K562 (cell line): ENCODE measurements around the gene RAB13. TPM values are rescaled to one million over a fixed set of nuclear protein-coding genes. Genes with fewer than 3 reads are reported as not detected.

ENCODE experiments used
- ATF4 ChIP-seq: fragments of 450-650 bp; formaldehyde crosslinking; IDR thresholded peaks from 2 replicates; pipeline ENCODE4 v1.4.0; 2022; ENCODE audit warnings: mild to moderate bottlenecking, moderate library complexity
- CXXC5 ChIP-seq: fragments of 250-450 bp; sonication (Bioruptor Pico); IDR thresholded peaks from 2 replicates; pipeline ENCODE4 v1.8.0; 2022; ENCODE audit warnings: inconsistent platforms, mild to moderate bottlenecking, moderate library complexity
- FOXA1 ChIP-seq: fragments of 450-650 bp; IDR thresholded peaks from 2 replicates; pipeline ENCODE4 v1.6.1; 2016; ENCODE audit warnings: mild to moderate bottlenecking, borderline replicate concordance
- HCFC1 ChIP-seq: IDR thresholded peaks from 2 replicates; pipeline ENCODE4 v1.6.1; 2012; ENCODE audit warnings: low read depth, low read length, improper control_type of control experiment
- KLF1 ChIP-seq: fragments of 450-650 bp; IDR thresholded peaks from 2 replicates; pipeline ENCODE4 v1.6.1; 2016; ENCODE audit warnings: missing genetic modification characterization, missing compliant biosample characterization
- MTA3 ChIP-seq: fragments of 450-650 bp; formaldehyde crosslinking; IDR thresholded peaks from 2 replicates; pipeline ENCODE4 v1.6.1; 2017; ENCODE audit warnings: mild to moderate bottlenecking, borderline replicate concordance
- NR2C2 ChIP-seq, 2 experiments: fragments of 200-800 bp in 1 of 2; sonication (Bioruptor generic) in 1 of 2; sonication (generic) in 1 of 2; formaldehyde crosslinking in 1 of 2; IDR thresholded peaks; 2 replicates each; pipeline versions ENCODE4 v1.6.1 to v1.8.0; 2016 to 2022; ENCODE audit warnings: mild to moderate bottlenecking in 1 of 2, missing compliant biosample characterization in 1 of 2, missing genetic modification characterization in 1 of 2, missing genetic modification reagents in 1 of 2
- RBFOX2 ChIP-seq: fragments of 200-400 bp; formaldehyde crosslinking; IDR thresholded peaks from 2 replicates; pipeline ENCODE4 v1.6.1; 2017; ENCODE audit warnings: low read depth, mild to moderate bottlenecking, low read length, moderate library complexity
- RUNX1 ChIP-seq: sonication (generic); IDR thresholded peaks from 2 replicates; pipeline ENCODE4 v1.6.1; 2016; ENCODE audit warnings: antibody characterized with exemption, low read depth
- SP1 ChIP-seq: sonication (generic); formaldehyde crosslinking; IDR thresholded peaks from 2 replicates; pipeline ENCODE4 v1.8.1; 2022; ENCODE audit warnings: mild to moderate bottlenecking, missing genetic modification reagents
- TAF1 ChIP-seq: IDR thresholded peaks from 2 replicates; pipeline ENCODE4 v1.6.1; 2011; ENCODE audit warnings: mild to moderate bottlenecking, low read length, moderate library complexity; ENCODE audit not compliant: insufficient read depth, control insufficient read depth, severe bottlenecking; ENCODE audit errors: extremely low read depth
- ZNF23 ChIP-seq: fragments of 250-450 bp; sonication (Bioruptor Pico); IDR thresholded peaks from 2 replicates; pipeline ENCODE4 v1.4.0; 2020; ENCODE audit warnings: mild to moderate bottlenecking
- polyA plus RNA-seq, 8 experiments: library from polyadenylated mRNA; depleted of rRNA in 4 of 8; stranded (reverse) in 5 of 8; unstranded in 3 of 8; fragments of >200 nt; fragmentation: Nextera tagmentation in 2 of 8; fragmentation: Illumina TruSeq in 1 of 8; extraction: Ambion mirVana in 2 of 8; extraction: Trizol in 1 of 8; gene quantifications; 2 replicates each; pipeline versions ENCODE4 v1.2.1 to v1.2.3, GENCODE V29; 2011 to 2014; ENCODE audit warnings: inconsistent platforms in 1 of 8, missing spikeins in 1 of 8
- total RNA-seq, 7 experiments: library from RNA; depleted of rRNA in 6 of 7; stranded (reverse); fragments of >200 nt in 6 of 7; fragmentation: Illumina TruSeq in 2 of 7; extraction: Trizol in 2 of 7; gene quantifications; 2 replicates each; pipeline versions ENCODE4 v1.2.1 to v1.2.3, GENCODE V29; 2011 to 2021; ENCODE audit warnings: low replicate concordance in 1 of 7
- TF ChIP-seq, protein P1 (sequence below): sonication (generic); formaldehyde crosslinking; IDR thresholded peaks from 2 replicates; pipeline ENCODE4 v1.8.0; 2022; ENCODE audit warnings: mild to moderate bottlenecking, missing genetic modification reagents
- TF ChIP-seq, protein P2 (sequence below): sonication (generic); formaldehyde crosslinking; IDR thresholded peaks from 2 replicates; pipeline ENCODE4 v1.9.0; 2022; ENCODE audit warnings: mild to moderate bottlenecking, missing genetic modification reagents
- TF ChIP-seq, protein P3 (sequence below), 2 experiments: fragments of 450-650 bp; IDR thresholded peaks; 2 replicates each; pipeline ENCODE4 v1.6.1; 2018; ENCODE audit warnings: mild to moderate bottlenecking in 2 of 2, low read depth in 1 of 2; ENCODE audit not compliant: partially characterized antibody in 2 of 2
- TF ChIP-seq, protein P4 (sequence below): fragments of 150-350 bp; conservative IDR thresholded peaks from 2 replicates; pipeline ENCODE4 v1.6.1; 2014; ENCODE audit warnings: low read length

Gene RAB13
- total and polyA plus RNA-seq, 9 of the 15 experiments (the other 6 are each of a cell fraction or from before 2014, with no cell fraction given), result 22.3 to 100 (median 39.8) TPM

- TF ChIP-seq, protein P1, sequence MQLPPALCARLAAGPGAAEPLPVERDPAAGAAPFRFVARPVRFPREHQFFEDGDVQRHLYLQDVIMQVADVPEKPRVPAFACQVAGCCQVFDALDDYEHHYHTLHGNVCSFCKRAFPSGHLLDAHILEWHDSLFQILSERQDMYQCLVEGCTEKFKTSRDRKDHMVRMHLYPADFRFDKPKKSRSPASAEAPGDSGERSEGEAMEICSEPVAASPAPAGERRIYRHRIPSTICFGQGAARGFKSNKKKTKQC, result peak; percentile 16; the same call in 1 of the 2 replicates
- TF ChIP-seq HCFC1 (peak; percentile 93), CXXC5 (CRISPR knock-in tag) (peak; percentile 69), KLF1 (tag) (peak; percentile 48; the same call in 1 of the 2 replicates), NR2C2 (CRISPR knock-in tag; IDR thresholded peaks at IDR 0.05) (no peak; the same call in 1 of the 2 replicates), NR2C2 (tag; IDR thresholded peaks at IDR 0.05) (peak; percentile 69; the same call in 1 of the 2 replicates), RUNX1 (no peak), MTA3 (peak; percentile 38; the same call in 1 of the 2 replicates), SP1 (CRISPR knock-in tag) (peak; percentile 38; the same call in 1 of the 2 replicates), ZNF23 (CRISPR knock-in tag) (no peak), RBFOX2 (peak; percentile 95), TAF1 (peak; percentile 77), FOXA1 (no peak), ATF4 (peak; percentile 24; the same call in 1 of the 2 replicates)
- TF ChIP-seq, protein P2, sequence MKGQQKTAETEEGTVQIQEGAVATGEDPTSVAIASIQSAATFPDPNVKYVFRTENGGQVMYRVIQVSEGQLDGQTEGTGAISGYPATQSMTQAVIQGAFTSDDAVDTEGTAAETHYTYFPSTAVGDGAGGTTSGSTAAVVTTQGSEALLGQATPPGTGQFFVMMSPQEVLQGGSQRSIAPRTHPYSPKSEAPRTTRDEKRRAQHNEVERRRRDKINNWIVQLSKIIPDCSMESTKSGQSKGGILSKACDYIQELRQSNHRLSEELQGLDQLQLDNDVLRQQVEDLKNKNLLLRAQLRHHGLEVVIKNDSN (CRISPR knock-in tag), result no peak; the same call in 1 of the 2 replicates
- TF ChIP-seq, protein P3, sequence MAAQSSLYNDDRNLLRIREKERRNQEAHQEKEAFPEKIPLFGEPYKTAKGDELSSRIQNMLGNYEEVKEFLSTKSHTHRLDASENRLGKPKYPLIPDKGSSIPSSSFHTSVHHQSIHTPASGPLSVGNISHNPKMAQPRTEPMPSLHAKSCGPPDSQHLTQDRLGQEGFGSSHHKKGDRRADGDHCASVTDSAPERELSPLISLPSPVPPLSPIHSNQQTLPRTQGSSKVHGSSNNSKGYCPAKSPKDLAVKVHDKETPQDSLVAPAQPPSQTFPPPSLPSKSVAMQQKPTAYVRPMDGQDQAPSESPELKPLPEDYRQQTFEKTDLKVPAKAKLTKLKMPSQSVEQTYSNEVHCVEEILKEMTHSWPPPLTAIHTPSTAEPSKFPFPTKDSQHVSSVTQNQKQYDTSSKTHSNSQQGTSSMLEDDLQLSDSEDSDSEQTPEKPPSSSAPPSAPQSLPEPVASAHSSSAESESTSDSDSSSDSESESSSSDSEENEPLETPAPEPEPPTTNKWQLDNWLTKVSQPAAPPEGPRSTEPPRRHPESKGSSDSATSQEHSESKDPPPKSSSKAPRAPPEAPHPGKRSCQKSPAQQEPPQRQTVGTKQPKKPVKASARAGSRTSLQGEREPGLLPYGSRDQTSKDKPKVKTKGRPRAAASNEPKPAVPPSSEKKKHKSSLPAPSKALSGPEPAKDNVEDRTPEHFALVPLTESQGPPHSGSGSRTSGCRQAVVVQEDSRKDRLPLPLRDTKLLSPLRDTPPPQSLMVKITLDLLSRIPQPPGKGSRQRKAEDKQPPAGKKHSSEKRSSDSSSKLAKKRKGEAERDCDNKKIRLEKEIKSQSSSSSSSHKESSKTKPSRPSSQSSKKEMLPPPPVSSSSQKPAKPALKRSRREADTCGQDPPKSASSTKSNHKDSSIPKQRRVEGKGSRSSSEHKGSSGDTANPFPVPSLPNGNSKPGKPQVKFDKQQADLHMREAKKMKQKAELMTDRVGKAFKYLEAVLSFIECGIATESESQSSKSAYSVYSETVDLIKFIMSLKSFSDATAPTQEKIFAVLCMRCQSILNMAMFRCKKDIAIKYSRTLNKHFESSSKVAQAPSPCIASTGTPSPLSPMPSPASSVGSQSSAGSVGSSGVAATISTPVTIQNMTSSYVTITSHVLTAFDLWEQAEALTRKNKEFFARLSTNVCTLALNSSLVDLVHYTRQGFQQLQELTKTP (IDR thresholded peaks at IDR 0.05; ENCODE audit: low read depth in 1 of 2, partially characterized antibody in 2 of 2), result peak in 1 of 2 experiments; percentile 94
- TF ChIP-seq, protein P4, sequence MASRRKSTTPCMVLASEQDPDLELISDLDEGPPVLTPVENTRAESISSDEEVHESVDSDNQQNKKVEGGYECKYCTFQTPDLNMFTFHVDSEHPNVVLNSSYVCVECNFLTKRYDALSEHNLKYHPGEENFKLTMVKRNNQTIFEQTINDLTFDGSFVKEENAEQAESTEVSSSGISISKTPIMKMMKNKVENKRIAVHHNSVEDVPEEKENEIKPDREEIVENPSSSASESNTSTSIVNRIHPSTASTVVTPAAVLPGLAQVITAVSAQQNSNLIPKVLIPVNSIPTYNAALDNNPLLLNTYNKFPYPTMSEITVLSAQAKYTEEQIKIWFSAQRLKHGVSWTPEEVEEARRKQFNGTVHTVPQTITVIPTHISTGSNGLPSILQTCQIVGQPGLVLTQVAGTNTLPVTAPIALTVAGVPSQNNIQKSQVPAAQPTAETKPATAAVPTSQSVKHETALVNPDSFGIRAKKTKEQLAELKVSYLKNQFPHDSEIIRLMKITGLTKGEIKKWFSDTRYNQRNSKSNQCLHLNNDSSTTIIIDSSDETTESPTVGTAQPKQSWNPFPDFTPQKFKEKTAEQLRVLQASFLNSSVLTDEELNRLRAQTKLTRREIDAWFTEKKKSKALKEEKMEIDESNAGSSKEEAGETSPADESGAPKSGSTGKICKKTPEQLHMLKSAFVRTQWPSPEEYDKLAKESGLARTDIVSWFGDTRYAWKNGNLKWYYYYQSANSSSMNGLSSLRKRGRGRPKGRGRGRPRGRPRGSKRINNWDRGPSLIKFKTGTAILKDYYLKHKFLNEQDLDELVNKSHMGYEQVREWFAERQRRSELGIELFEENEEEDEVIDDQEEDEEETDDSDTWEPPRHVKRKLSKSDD, result no peak
Observed at GRCh38 chr1:153977250-153978240, 8.6 kb downstream of the RAB13 start, which contains the start of gene JTB (continued).
